Midbrain (tissue), 1 donor: ENCODE results near the gene SDK1.

ENCODE experiments used
- DNase-seq: peaks from one replicate; lab custom pipeline; 2025; lab: John Stamatoyannopoulos, UW

SDK1 gene

DNA sequence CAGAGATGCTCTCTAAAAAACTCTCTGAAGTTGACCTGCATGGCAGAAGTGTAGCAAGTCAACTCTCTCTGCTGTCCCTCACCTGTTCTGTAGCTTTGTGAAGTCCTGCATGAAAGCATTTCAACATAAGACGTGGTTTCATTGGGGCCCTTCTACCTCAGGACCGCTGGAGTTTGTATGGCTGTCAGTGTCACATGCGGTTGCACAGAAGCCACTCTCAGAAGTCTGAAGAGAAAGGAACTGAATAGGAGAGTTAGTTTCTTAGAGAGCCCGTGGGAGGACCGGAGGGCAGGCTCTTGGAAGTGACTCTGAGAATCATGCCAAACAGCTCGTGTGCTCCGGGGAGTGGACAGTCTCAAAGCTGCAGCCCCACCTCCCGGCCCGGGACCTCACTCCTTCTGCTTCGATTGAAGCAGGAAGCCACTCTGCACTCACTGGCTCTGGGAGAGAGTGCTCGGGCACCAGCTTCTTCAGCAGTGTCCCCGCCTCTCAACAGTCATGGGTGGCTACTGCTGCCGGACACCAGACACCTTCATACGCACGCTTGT, 486.7 kb downstream of the SDK1 start:
- no peak for DNase-seq

DNA sequence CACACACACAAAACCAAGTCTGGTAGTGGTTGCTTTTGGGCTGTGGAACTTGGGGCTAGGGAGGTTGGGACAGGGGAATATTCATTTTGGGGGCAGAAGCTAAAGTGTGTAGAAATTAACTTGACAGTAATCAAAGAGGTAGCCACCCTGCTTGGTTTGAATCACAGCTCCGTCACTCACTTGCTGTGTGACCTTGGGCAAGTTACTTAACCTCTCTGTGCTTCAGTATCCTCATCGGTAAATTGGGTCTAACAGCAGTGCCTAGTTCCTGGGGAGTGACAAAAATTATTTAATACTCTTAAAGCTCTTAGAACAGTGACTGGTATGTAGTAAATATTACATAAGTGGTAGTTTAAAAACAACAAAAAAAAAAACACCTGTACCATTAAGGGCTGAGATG, 489.8 kb downstream of the SDK1 start:
- no peak for DNase-seq

DNA sequence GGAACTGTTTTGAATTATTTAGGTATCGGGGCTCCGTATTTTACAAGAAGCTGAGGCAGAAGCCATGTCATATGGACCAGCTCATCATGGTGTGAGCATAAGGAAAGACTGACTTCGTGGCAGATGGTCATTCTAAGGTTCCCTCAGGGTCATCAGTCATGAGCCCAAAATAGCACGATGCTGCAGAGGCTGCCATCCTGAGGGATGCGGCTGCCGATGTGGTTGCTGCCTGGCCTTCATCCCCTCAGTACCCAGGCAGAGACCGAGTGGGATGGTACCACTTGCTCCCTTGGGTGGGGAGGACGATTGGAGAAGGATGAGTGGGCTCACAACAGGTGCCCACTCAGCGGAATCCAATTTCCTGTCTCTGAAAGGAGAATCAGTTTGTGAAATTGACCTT, 490.3 kb downstream of the SDK1 start:
- no peak for DNase-seq

DNA sequence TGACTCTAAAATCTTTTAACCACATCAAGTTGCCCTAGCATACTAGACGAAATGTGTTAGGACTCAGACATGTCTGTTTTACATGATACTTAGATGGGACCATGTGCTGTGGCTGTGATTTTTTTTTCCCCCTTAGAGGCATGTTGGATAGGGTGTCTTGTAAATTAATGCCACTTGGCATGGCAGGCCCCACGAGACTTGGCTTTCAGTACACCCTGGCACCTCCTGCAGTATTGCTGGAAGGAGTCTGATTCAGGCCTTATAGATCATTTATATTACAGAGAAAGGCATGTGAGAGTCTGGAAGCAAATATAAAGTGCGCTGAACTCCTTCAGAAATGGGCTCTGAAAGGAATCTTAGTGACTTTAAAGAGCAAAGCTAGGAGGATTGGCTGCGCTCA, 494.1 kb downstream of the SDK1 start:
- DNase-seq, result no peak

DNA sequence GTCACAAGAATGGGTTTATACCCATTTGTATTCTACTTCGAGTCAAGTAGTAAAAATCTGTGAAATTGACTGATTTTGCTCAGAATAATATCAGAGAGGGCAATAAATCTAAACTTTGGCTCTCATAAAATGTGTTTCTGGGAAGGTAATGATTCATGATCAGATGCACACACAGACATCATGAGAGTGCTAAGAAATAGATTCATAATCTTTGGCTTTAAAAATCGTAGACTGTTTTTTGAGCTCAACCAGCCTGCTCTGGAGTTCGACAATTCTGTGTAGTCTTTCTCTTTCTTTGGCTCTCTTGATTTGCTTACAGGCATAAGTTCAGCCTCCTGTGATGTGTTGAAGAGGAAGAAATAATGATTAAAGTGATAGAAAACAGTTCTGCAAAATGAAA, 494.7 kb downstream of the SDK1 start:
- DNase-seq, result no peak

DNA sequence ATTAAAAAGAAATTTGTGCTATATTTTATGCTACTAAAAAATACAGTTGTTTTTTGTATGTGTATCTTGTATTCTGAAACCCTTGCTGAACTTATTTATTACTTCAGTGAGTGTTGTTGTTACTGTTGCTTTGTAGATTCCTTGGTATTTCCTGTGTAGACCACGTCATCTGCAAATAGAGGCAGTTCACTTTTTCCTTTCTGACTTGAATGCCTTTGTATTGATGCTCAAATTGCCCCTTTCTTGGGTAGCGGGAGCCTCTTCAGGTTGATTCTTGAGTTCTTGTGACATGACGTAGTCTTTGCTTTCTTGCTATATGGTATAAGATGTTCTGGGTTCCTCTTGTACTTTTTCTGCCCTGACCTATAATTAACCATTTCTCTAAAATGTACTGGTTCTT, 504.1 kb downstream of the SDK1 start:
- DNase-seq, result no peak

DNA sequence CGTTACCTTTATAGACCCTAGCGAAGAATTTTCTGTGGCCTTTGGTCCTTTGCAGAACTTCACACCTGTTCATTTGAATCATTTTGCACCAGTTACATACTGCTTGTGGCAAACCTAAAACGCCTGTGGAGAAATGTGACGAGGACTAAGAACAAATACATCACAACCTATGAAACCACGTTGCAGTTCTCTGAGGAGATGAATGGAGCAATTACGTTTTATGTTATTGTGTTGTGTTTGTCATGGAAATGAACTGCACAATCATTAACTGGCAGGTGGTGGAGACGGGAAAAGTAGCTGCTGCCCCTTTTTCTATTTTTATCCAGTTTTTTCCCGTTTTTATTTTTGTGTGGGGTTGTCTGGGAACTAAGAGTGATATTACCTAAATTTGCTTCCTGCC, 505.5 kb downstream of the SDK1 start:
- no peak for DNase-seq

DNA sequence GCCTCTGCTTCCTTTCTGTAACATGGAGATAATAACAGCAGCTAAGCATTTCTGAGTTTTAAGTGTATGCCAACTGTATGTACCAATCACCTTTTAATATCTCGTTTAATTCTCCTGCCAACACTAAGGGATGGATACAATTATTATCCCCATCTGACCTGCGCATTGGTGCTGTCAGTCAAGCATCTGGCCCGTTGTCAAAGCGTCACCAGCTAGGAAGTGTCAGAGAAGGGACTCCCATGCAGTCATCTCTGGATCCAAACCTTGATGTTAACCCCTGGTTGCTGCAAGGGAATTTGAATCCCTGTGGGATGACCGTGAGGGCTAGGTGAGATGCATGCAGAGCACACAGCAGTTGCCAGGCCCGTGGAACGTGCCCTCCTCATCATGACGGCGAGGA, 506.8 kb downstream of the SDK1 start:
- no peak for DNase-seq

DNA sequence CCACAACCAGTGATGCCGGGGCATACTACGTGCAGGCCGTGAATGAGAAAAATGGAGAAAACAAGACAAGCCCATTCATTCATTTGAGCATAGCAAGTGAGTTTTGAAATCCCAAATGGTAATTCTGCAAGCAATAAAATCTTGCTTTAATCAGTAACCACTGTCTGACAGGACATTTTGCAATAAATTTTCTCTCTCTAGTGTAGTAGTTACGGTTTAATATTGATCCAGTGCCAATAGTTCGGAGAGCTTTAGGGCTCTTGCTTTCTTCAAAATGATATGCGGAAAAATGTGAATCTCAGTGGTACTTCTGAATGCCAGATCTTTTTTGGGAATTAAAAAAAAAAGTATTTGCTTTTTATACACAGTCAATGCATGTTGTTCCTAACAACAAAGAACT, 520.4 kb downstream of the SDK1 start:
- DNase-seq, result no peak

DNA sequence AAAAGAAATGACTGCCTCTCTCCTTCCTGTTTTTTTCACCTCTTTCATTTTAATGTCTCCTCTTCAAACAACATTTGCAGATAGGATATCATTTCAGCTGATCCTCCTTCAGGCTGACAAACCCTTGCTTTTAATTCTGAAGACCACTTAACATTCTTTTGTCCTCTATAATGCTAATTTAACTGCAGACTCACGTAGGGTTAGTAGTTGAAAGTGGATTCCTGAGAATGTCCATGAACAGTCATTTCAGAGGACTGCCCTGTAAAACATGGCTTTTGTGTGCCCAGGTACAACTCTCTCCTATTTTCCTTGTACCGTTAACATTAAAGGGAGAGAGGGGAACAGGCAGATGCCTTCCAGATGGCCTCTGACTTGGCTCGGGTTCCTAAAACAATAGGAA, 524.4 kb downstream of the SDK1 start:
- DNase-seq, result no peak

DNA sequence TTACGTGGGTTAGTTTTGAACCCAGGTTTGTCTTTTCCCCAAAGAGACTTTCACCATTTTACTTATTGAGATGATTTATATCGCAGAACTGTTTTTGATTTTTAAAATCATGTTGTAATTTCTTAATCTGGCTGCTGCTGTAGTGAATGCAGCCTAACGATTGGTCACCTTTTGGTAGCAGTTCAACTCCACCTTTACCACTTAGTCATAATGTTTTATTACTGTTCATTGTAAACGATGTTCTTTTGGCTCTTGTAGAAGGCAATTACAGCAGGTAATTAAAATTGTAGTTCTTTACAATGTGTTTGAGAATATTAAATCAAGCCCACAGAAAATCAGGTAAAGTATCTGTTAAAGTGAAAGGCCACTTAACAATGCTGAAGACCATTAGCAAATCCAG, 531.1 kb downstream of the SDK1 start:
- no peak for DNase-seq

DNA sequence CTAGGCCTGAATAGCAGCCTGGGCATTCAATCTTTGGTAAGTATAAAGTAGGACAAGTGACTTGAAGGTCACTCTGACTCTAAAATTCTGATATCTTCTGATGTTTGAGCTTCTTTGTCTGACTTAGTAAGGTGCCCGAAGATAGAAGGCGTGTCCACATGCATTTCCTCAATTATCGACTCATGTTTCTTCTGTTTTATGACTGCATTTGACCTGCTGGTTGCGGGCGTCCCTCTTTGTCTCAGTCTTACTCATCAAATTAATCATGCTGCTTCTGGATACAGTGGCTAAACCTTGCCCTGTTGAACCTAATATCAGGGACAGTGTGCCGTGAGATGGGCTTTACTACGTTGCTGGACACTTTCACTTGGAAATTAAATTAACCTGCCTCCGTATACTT, 534.1 kb downstream of the SDK1 start:
- no peak for DNase-seq

DNA sequence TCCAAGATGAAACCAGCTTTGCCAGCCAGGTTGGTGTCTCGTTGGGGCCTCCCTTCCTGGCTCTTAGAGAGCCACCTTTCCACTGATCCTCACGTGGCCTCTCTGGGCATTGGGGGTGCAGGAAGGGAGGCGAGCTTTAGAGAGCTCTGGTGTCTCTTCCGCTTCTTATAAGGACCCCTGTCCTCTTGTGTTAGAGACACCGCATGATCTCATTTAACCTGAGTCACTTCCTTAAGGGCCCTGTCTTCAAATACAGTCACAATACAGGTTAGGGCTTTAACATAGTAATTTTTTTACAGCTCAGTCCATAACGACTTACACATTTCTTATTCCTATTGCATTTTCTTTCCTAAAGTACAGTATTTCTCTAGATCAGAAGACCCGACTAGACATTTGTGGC, 535.8 kb downstream of the SDK1 start:
- DNase-seq, result no peak

DNA sequence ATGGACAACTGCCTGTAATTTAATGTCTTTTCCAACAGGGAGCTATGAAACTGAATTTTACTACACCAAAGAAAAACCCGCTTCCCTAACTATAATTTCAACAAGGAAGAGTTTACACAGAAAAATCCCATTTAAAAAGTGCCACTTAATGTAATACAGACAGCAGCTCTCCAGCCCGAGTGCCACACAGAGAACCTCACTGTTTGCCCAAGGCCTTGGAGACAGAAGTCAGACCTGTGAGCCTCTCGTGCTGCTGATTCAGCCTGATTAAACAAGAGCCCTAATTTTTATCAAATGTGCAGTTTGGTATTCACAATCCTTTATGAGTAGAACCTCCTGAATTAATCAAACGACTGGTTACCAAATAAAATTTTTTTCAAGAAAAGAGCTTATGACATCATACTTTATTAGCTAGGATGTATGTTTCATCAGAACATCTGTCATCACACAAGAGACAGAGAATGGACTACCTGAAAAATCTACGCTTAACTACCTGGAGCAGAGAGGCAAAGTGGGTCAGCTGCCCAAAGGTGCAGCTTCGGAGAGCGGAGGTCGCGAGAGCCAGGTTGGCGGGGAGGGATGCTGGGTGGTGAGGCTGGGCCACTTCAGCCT, 543.6 kb downstream of the SDK1 start:
- no peak for DNase-seq

DNA sequence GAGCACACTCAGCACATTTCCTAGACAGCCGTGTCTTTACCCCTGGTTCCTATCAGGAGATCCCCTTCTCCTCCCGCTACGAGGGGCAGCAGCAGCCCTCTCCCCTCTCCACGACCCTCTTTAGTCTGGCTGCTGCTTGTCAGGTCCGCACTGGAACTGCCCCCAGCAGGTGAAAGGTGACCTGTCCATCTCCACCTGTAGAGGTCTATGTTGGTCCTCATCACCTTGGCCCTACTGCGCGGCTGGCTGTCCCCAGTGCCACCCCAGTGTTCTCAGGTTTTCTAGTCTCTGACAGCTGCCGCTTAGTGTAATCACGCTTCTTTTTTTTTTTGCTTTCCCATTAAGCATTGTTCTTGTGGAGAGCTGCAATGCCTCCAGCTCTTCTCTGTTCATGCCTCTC, 545.7 kb downstream of the SDK1 start:
- no peak for DNase-seq

DNA sequence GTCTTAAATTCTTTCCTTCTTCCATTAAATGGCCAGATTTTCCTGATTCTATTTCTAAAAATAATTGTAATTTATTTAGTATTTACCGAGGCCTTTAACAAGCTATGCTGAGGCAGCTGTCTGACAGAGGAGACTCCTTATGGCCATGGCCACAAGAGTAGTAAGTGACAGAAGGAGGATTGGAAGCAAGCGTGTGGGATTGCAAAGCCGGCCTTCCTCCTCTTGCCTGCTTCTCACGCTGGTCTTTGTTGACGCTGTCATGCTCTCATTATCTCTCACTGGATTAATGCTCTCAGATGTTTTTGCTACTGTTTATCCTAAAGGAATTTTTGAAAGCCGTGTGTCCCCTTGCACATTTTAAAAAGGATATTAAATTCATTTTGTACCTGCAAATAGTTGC, 546.3 kb downstream of the SDK1 start:
- DNase-seq, result no peak

DNA sequence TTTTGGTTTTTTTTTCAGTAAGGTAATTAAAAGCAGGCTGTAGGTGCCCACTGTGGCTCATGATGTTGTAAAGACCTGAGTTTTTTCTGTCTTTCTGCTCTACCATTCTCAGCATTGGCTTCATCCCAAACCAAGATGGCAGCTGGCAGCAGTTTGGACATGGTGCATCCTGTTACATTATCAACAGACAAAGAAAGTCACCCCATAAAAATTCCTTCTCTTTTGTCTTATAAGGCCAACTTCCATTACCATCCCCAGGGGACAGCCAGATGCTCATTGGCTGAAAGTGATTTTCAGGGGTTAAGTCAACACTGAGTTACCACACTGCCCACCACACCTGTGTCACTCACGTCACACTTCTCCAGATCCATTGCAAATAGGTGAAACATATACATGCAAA, 558.4 kb downstream of the SDK1 start:
- DNase-seq, result no peak

DNA sequence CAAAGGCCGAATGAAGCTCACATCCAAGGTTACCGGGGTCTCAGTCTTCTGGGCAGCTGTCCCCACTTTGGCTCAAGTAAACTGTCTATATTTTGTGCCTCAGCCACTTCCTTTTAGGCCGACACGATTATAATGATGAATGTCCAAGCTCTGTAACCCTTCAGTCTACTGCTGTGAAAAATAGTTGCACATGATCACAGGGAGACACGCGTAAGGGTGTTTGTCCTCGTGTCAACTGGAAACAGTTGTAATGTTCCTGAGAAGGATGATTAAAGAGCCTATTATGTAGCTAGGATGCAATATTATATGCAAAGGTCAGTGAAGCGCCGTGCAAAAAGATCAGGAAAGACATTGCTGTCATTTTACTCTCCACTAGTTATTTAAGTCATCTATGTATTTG, 559.9 kb downstream of the SDK1 start:
- DNase-seq, result no peak

DNA sequence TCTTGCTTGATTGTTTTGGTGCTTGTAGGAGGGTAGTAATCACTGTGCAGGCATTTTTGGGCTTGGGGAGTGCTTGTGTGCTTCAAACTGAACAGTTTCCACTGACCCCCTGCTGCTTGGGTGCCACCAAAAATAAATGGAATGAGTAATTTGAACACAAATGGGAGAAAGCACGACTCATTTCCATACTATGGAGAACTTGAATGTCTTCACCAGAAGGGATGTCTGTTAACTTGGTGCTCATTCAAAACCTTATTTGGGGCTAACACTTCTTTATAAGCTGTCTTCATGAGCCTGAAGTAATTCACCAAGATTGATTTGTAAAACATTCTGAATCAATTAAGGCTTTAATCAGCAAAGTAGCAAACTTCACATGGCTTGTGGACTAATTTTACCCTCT, 560.3 kb downstream of the SDK1 start:
- no peak for DNase-seq

DNA sequence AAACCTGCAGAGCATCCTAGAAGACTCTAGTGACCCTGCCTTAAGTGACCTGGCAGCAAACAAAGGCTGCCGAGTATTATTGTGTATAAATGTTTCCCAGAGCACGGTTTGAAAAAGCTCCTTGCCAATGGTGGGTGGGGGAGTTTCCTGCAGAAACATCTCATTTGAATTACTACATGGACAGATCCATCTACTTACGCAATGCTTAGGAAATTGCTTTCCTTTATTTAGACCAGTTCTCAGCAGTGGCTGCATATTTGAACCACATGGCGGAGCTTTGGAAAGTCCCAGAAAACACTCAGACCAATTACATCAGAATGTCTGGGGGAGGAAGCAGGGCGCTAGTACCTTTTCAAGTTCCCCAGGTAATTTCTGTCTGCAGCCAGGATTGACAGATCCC, 560.9 kb downstream of the SDK1 start:
- DNase-seq, result no peak

DNA sequence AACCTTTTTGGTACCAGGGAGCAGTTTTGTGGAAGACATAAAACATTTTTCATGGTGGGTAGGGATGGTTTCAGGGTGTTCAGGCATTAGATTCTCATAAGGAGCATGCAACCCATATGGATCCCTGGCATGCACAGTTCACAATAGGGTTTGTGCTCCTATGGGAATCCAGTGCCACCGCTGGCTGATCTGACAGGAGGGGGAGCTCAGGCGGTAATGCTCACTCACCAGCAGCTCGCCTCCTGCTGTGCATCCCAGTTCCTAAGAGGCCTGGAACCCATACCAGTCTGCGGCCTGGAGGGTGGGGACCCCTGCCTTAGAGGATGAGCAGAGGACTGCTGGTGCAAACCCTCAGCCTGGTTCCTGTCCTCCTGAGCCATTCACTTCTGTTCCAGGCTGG, 561.7 kb downstream of the SDK1 start:
- no peak for DNase-seq

DNA sequence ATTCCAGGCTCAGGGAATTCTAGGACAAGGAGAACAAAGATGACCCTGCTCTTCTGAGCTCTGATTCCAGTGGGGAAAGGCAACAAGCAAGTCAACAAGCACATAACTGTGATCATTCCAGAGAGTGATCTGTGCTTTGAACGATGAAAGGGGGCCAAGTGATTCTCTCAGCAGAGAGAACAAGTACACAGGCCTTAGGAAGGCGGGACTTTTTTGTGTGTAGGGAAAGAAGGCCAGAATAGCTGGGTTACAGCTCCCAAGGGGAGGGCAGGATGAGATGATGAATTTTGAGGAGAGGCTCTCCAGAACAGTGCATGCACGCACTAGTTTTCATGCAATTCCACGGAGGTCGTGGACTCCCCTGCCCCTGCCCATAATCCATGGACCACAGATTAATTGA, 565.2 kb downstream of the SDK1 start:
- no peak for DNase-seq

DNA sequence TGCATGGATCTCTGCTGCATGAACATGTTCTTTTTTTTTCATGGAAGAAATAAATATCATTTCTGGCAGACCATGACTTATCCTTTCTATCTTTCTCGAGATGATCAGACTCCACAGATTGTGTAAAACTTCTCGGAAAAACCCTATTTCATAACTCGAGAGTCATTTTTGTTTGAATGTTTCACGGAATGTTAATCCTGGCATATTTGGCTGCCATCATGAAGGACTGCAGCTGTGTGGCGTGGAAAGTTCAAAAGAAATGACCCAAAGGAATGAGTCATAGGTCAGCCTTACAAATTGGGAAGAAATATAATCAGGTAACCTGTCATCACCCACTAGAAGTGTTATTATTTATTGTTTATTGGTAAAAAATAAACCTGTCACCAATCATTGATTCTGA, 566.8 kb downstream of the SDK1 start:
- no peak for DNase-seq

DNA sequence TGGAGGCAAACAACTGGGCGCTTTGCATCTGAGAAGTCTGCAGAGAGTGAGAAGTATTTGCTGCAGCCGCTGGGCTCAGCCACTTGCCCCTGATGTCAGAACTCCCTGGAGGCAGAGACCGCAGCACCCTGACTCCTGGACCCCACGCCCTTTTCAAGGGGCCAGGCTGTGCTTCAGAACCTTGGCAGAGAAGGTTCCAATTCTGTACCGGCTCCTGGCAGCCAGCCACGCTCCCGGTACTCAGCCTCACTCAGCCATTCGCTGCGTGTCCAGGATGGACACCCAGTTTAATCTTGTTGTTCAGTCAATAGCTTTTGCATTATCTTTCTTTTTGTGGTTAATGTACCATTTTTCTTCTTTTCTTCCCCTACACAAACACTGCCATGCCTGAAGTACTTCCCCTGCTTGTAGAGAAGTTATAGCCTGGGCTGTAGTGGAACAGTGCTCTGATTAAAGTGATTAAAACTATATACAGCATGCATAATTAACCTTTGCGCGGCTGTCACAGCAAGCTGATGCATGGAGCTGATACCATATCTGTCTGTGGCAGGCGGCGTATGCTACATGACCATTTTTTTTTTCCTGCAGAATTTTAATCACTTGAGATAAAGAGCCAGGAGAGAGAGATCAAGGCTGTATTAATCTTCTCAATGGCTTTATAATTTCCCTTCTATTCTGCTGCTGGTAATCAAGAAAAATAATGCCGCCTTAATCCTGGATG, 578.5 kb downstream of the SDK1 start:
- DNase-seq, result no peak
